HG02759 (cell line): ENCODE data around the gene TDP1.
A peak's percentile ranks its signal among the peaks of the same experiment; 100 is the strongest.

Source experiments
- ATAC-seq: cut with Tn5 transposase; IDR thresholded peaks from one replicate; pipeline ENCODE4 v1.9.1; 2021; ENCODE audit warnings: mild to moderate bottlenecking, moderate library complexity; ENCODE audit not compliant: unreplicated experiment

Gene TDP1

DNA sequence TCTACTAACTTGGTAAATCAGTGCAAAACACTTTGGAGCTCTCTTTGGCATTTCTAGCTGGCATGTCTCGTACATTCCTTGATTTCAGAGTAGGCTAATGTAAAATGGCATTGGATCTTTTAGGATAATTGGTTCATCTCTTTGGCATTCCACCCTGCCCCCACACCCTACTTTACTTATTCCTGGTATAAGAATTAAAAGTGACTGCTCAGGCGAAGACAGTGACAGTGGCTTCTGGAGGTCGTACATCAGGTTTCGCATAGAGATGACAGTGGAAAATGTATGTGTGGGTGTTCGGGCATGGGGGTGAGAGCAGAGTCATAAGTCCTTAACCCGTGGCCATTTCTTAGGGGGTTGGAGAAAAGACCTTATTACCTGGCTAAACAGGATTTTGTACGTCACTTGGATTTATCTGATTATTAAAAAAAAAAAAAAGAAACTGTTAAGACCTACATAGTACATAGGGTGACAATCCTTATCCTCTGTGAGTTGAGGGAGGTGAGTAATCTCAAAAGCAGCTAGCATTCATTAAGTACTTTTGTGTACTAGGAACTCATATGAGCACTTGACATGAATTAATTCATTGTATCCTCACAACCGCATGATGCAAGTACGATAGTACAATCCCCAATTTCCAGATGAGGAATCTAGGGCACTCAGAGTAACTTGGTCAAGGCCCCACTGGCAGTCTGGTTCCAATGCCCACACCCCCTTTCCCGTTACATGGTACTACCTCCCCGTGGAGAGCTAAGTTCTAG, 83.7 kb downstream of the TDP1 start:
- ATAC-seq = no peak

- no peak for ATAC-seq
Observed at GRCh38 chr14:90040411-90040810, 84.7 kb downstream of the TDP1 start.

GRCh38 chr14:90042496-90043252, 86.9 kb downstream of the TDP1 start:
- ATAC-seq = no peak

DNA sequence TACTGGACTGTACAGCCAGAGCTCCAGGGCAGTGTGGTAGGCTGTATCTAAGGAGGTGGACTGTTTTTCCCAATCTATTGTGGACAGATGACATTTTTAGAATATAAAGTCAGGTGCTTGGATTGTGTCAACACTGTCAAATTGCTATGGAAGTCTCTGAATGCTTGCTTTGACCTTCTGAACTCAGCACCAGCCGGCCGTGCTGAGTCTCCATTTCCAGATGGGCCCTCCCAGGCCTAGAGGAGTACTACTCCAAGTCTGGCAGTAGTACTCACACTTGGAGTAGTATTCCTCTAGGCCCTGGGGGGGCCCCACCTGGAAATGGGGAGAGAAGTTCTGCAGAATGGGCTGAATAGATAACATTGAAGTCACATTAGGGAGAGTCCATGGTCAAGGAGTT, 89.9 kb downstream of the TDP1 start:
- no peak for ATAC-seq

- ATAC-seq = no peak
Observed at GRCh38 chr14:90049390-90049789, 93.7 kb downstream of the TDP1 start.

DNA sequence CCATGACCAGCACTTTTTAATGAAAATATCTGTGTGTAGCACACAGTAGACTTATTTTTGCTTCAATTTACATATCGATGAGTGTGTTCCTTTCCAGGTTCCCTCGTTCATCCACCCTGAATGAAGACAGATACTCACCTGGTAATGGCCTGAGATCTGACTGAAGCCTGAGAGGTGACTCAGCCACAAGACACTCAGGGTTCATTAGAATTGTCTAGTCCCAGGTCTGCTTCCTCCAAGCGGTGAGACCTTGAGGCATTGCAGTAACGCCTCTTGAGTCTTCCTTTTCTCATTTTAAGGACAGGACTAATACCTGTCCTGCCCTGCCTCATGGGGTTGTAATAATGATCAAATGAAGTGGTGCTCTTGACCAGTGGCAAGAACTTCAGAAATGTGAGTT, 94.5 kb downstream of the TDP1 start:
- ATAC-seq = no peak

GRCh38 chr14:90053044-90053443, 97.3 kb downstream of the TDP1 start:
- ATAC-seq = no peak

DNA sequence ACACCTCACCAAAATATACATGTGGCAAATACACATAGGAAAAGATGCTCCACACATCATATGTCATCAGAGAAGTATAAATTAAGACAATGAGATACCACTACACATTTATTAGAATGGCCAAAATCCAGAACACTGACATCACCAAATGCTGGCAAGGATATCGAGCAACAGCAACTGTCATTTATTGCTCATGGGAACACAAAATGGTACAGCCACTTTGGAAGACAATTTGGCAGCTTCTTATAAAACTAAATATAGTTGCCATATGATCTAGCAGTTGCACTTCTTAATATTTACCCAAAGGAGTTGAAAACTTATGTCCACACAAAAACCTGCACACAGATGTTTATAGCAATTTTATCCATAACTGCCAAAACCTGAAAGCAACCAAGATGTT, 99.1 kb downstream of the TDP1 start:
- ATAC-seq = no peak

GRCh38 chr14:90056826-90057225, 101.1 kb downstream of the TDP1 start:
- no peak for ATAC-seq

DNA sequence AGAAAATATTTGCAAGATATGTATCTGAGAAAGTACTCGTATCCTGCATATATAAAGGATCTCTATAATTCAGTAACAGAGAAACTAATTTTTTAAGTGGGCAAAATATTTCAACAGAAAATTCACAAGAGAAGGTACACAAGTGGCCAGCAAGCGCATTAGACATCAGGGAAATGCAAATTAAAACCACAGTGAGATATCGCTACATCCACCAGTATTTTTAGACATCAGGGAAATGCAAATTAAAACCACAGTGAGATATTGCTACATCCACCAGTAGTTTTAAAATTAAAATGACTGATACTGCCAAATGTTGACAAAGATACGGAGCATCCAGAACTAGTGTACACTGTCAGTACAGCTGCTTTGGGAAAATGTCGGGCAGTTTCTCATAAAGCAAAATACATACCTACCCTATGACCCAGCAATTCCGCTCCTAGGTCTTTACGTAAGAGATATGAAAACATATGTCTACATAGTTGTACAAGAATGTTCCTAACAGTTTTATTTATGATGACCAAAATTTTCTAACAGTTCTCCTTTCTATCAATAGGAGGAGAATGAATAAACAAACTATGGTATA, 103.2 kb downstream of the TDP1 start:
- ATAC-seq = no peak

GRCh38 chr14:90060312-90060964, 104.7 kb downstream of the TDP1 start:
- ATAC-seq = peak; percentile 75

GRCh38 chr14:90060965-90061684, 105.4 kb downstream of the TDP1 start:
- ATAC-seq = peak; percentile 31

- no peak for ATAC-seq
Observed at GRCh38 chr14:90061685-90062126, 106.0 kb downstream of the TDP1 start, which contains the start of gene KCNK13. KCNK13 (plus strand) TSS chr14:90061994; CDS start chr14:90062206, 212 bp downstream.

- ATAC-seq = no peak
Observed at GRCh38 chr14:90062127-90062794, 106.5 kb downstream of the TDP1 start.

DNA sequence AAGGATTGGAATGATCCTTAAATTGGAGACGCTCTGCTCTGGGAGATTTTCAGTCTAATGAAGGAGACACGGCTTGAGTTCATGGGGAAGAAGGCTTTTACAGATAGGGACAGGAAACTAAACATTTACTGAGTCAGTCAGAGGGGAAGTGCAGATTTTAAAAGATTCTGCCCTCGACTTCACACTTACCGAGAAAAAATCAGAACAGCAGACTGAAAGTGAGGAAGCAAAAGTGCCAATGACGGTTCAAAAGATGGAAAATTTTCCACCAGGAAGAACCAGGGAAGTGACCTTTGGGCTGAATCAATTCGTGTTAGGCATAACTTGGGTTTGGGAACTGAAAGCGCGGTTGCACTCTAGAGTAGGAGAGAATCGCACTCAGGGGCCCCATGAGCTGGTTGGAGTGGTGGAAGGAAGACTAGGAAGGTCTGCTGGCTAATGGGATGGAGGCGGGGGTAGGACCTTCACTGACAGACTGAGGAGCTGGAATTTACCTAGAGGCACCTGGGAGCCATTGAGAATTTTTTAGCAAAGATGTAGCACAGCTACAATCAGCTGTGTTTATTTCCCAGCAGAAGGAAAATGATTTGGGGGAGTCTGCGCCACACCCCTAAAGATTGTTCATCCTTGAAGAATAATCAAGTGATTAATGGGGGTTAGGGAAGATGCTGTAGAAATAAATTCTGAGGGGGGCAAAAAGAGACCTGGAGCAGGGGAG, 107.3 kb downstream of the TDP1 start:
- ATAC-seq = no peak

DNA sequence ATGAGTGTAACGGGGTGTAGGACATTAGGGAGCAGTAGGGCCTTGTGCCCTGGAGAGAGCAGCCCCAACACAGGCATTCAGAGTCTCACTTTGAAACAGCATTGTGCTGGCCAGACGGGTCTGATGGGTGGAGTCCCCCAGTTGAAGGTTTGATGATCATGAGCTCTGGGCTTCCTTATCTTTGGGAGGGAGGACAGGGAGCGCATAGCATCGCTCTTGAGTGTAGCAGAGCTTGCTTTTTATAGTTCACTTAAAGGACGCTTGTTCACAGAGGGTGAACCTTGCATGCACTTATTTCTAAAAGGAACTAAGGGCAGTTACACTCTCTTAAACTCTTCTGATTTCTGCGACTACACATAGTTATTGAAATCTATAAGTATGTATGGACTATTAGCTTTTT, 116.6 kb downstream of the TDP1 start:
- ATAC-seq = no peak

DNA sequence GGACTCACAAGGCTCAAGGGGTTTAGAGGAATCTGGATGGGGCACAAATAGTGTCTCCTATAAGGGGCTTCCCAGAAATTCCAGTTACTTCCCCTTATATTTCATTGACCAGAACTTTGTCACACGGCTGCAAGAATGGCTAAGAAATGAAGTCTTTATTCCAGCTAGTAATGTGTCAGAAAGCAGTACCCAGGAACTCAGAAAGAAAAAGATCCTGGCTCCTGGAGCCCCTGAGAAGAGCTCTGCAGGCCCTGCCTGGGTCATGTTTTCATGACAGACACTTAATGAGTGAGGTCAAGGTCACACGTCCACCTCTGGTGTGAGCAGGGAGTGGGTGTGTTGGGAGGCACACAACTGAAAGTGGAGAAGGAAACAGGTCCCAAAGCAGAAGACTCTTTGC, 123.8 kb downstream of the TDP1 start:
- ATAC-seq = no peak

DNA sequence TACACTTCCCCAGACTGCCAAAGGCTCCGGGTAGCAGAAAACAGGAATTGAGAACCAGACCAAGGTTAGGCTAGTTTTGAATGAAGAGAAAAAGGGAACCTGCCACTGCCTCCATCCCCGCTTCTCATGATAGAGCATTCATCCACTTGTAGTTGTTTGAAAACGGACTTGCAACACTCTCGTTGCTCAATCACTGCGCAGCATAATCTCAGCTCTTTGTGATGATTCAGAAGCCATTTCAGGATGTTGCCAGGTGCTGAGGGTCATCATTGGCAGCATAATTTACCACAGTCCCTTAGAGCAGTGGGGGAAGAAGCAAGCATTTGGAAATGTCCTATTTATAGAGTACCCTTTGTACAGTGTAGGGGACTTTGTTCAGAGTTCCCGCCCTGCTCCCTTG, 131.7 kb downstream of the TDP1 start:
- ATAC-seq = no peak

GRCh38 chr14:90088176-90088575, 132.4 kb downstream of the TDP1 start:
- no peak for ATAC-seq
